GM12873 (cell line): ENCODE measurements around the gene AEBP2.

Experiments
- TF ChIP-seq, protein P1 (sequence below): IDR thresholded peaks from 2 replicates; pipeline ENCODE4 v1.5.1; 2012; ENCODE audit warnings: low read depth, mild to moderate bottlenecking, moderate library complexity, low read length, control low read depth; ENCODE audit not compliant: insufficient read depth; ENCODE audit errors: missing control alignments

Gene AEBP2

DNA sequence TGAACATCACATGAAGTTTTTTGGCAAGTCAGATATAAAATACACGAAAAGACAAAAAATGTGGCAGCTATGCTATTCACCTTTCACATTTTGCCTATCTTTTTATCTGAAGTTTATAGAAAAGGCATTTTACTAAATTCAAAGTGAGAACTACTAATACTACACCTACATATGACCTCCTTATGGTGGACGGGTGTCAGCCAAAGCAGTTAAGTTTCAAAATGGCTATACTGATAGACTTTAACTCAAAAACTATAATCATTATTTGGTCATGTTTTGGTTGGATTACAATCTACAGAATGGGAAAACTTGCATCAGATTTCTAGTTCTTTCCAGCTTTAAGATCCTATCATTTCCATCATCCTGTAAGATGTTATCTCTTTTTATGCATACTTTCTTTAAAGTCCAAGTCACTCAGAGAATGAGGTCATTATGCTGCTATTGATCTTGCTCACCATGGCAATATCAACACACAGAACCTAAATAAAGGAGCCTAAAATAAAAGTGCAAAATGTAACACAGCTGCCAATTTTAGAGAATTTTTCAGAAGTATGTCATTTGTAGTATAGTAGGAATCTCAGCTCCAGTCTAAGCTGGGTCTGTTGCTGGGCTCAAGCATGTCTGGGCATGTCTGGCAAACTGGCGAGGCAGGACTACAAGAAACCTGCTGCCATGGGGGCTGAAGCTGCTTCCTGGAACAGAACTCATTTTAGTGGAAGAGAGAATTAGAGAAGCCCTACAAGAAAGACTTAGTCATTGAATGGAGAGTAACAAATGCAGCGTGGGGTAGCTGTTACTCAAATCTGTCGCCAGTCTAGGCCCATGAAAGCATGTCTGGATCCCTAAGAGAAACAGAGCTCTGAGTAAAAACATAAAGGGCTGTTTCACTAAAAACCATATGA is 7.6 kb upstream of the AEBP2 start:
- TF ChIP-seq, protein P1, sequence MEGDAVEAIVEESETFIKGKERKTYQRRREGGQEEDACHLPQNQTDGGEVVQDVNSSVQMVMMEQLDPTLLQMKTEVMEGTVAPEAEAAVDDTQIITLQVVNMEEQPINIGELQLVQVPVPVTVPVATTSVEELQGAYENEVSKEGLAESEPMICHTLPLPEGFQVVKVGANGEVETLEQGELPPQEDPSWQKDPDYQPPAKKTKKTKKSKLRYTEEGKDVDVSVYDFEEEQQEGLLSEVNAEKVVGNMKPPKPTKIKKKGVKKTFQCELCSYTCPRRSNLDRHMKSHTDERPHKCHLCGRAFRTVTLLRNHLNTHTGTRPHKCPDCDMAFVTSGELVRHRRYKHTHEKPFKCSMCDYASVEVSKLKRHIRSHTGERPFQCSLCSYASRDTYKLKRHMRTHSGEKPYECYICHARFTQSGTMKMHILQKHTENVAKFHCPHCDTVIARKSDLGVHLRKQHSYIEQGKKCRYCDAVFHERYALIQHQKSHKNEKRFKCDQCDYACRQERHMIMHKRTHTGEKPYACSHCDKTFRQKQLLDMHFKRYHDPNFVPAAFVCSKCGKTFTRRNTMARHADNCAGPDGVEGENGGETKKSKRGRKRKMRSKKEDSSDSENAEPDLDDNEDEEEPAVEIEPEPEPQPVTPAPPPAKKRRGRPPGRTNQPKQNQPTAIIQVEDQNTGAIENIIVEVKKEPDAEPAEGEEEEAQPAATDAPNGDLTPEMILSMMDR, result no peak

DNA sequence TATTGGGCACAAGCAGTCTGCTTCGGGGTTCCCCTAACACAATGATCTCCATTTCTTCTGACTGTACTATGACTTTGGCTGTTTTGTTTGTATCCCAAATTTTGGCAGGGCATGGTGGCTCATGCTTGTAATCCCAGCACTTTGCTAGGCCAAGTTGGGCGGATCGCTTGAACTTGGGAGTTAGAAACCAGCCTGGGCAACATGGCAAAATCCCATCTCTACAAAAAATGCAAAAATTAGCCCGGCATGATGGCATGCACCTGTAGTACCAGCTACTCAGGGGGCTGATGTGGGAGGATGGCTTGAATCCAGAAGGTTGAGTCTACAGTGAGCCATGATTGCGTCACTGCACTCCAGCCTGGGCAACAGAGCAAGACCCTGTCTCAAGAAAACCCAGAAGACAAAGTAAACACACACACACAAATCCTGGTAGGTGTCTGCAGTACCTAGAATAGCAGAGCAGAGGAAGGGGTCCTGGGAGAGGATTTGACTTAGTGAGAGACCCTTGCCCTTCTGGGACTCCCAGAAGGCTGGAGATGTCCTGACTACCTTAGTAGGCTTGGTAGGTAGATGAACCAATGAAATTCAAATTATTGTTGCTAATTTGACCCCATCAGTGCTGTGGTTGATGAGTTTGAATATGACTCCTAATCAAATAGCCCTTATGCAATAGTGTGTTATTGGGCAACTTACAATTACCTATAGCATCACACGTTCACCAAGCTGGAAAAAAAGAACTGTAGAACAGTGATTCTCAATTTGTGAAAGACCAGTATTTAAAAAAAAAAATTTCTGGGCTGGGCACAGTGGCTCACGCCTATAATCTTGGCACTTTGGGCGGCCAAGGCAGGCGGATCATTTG is 6.8 kb upstream of the AEBP2 start:
- TF ChIP-seq, protein P1, result no peak

- TF ChIP-seq, protein P1, result no peak
These were observed 4.8 kb upstream of the AEBP2 start for GRCh38 chr12:19434538-19434937.

DNA sequence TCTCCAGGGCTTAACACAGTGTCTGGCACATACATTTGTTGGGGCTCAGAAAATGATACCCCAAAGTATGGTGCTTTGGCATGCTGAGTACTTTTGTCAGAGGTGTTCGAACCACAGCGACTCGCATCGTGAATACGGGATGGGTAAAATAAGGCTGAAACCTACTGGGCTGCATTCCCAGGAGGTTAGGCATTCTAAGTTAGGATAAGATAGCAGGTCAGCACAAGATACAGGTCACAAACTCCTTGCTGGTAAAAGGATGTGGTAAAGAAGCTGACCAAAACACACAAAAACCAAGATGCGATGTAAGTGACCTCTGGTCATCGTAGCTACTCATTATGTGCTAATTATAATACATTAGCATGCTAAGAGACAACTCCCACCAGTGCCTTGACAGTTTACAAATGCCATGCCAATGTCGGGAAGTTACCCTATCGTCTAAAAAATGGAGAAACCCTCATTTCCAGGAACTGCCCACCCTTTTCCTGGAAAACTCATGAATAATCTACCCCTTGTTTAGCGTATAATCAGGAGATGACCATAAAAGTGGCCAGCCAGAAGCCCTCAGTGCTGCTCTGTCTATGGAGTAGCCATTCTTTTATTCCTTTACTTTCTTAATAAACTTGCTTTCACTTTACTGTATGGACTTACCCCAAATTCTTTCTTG is 3.3 kb upstream of the AEBP2 start:
- TF ChIP-seq, protein P1, result no peak

DNA sequence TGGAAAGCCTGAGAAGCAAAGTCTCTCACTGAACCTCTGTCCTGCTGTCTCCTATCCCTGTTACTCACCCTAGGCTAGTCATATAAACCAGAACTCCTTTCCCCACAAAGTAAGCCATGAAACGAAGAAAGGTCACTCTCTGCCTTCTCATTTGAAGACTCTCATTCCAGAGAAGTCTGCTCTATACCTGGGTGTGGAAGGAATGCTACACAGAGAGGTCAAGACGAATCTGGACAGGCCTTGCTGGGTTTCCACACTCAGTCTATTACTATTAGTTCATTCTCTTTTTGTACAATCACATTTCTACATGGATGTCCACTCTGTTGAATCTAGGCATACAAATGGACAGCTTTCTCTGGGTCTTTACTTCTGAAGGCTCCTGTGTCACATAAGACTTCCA is 2.4 kb upstream of the AEBP2 start:
- TF ChIP-seq, protein P1, result no peak

- TF ChIP-seq, protein P1, result no peak
These were observed 1.3 kb upstream of the AEBP2 start for GRCh38 chr12:19437996-19438395.
